CD1c-positive myeloid dendritic cell (primary cell): ENCODE data around the gene LMAN2.
"Not testable (repeated sequence)": the region's sequence is repeated elsewhere in the genome, so short reads cannot be mapped to it uniquely, and the experiment has no call there.

ENCODE experiments used
- DNase-seq: peaks from one replicate; pipeline ENCODE4 v3.0.0-alpha.2; 2016; ENCODE audit errors: extremely low spot score

Gene LMAN2

GRCh38 chr5:177306674-177307543 is 44.6 kb downstream of the LMAN2 start:
- DNase-seq: peak; percentile 94

- not testable (repeated sequence) for DNase-seq
Measured at GRCh38 chr5:177306103-177306640, 45.3 kb downstream of the LMAN2 start.

- DNase-seq: no peak
Measured at GRCh38 chr5:177304392-177305119, 46.9 kb downstream of the LMAN2 start.

GRCh38 chr5:177303925-177304391 is 47.5 kb downstream of the LMAN2 start:
- DNase-seq: no peak

GRCh38 chr5:177303121-177303924 is 48.1 kb downstream of the LMAN2 start, which contains the start of the genes PRELID1 and RAB24:
PRELID1 (plus strand) TSS chr5:177303799; CDS start chr5:177303986, 187 bp downstream.
RAB24 (minus strand) TSS chr5:177303719; CDS start chr5:177303288, 431 bp downstream.
- DNase-seq: peak; percentile 93

- no peak for DNase-seq
Measured at GRCh38 chr5:177302354-177303110, 48.9 kb downstream of the LMAN2 start.

- DNase-seq: no peak
Measured at GRCh38 chr5:177301503-177302165, 49.8 kb downstream of the LMAN2 start.

- no peak for DNase-seq
Measured at GRCh38 chr5:177300951-177301350, 50.5 kb downstream of the LMAN2 start.

GRCh38 chr5:177300236-177300880 is 51.1 kb downstream of the LMAN2 start:
- DNase-seq: peak; percentile 91

- no peak for DNase-seq
Measured at GRCh38 chr5:177299697-177300096, 51.8 kb downstream of the LMAN2 start.

GRCh38 chr5:177297922-177298321 is 53.5 kb downstream of the LMAN2 start:
- DNase-seq: no peak

GRCh38 chr5:177296581-177296980 is 54.9 kb downstream of the LMAN2 start:
- DNase-seq: no peak

GRCh38 chr5:177295924-177296323 is 55.5 kb downstream of the LMAN2 start:
- peak; percentile 67 for DNase-seq

- no peak for DNase-seq
Measured at GRCh38 chr5:177294632-177295031, 56.8 kb downstream of the LMAN2 start.

GRCh38 chr5:177293819-177294581 is 57.5 kb downstream of the LMAN2 start:
- DNase-seq: no peak

- no peak for DNase-seq
Measured at GRCh38 chr5:177291735-177292134, 59.7 kb downstream of the LMAN2 start.

- DNase-seq: no peak
Measured at GRCh38 chr5:177290816-177291596, 60.5 kb downstream of the LMAN2 start.

- DNase-seq: no peak
Measured at GRCh38 chr5:177288191-177288590, 63.3 kb downstream of the LMAN2 start.
